Measurements from ENCODE around the gene LIMS2.

LIMS2 gene

GRCh38 chr2:127631997-127632581, 43.2 kb downstream of the LIMS2 start:
- DNase-seq, result no peak

DNA sequence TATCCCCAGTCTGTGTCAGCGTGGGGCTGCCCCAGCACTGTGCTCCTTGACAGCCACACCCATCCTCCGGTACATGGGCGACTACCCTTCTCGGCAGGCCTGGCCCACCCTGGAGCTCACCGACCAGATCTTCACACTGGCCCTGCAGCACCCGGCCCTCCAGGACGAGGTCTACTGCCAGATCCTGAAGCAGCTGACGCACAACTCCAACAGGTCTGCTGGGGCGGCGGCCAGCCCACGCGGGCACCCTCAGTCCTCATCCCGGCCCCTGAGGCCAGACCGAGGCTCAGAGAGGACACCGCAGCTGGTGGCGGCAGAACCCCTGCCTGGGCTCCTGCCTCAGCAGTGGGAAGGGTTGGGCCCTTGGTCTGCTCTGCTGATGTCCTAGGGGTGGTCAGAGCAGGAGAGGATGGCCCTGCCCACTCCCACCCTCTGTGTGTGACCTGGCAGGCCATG, 43.8 kb downstream of the LIMS2 start:
- no peak for DNase-seq

DNA sequence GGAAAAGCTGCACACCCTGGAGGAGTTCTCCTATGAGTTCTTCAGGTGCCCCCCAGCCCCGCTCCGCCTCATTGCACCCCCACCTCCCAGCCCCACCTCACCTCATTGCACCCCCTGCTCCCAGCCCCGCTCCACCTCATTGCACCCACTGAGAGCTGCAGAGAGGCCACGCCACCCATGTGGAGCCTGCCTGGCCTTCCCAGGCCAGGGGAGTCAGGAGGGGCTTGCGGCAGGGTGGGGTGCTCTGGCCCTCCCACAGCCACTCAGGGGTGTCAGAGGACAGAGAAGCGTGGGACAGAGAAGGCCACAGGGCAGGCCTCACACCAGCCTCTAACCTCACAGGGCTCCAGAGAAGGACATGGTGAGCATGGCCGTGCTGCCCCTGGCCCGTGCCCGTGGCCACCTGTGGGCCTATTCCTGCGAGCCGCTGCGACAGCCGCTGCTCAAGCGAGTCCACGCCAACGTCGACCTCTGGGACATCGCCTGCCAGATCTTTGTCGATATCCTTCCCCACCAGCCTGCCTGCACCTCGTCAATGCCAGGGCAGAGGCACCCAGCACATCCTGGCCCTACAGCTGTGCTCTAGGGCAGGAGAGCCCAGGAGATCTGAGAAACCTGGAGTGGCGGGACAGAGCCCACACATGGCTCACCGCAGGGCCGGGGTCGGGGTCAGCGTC, 44.3 kb downstream of the LIMS2 start:
- DNase-seq, result no peak

- no peak for DNase-seq
These were observed 45.0 kb downstream of the LIMS2 start for GRCh38 chr2:127630096-127630863.

- no peak for DNase-seq
These were observed 45.7 kb downstream of the LIMS2 start for GRCh38 chr2:127629637-127630036.

DNA sequence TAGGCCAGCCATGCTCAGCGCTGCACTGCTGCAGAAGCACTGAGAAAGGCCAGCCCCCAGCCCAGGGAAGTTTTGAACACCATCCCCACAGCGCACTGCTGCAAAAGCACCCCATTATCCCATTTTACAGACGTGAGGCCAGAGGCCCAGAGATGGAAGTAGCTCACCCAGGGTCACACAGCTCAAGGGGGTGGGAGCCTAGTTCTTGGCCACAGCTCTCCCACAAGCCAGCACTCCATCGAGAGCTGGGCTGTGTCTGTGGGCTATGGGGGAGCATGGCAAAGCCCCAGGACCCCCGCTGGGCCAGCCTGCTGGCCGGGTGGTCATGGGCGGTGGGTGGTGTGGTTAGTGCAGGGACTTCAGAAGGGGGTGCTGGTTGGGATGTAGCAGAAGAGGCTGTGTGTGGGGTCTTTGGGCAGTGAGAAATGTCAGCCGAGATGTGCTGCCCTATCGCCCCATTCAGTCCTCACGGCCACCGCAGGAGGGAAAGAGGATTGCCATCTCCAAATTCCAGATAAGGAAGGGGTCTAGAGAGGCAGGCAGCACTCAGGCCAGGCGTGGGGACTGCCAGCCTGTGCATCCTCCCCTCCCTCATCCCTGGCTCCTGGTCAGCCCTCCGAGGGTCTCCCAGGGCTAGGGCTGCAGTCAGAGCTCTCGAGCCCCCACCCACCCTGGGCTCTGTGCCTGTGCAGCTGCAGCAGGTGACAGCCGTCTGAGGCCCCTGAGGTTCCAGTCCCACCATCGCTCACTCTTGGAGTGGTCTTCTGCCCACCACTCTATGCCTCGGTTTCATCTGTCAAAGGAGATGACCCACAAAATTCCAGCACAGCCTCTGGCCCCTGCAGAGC, 46.3 kb downstream of the LIMS2 start:
- DNase-seq, result no peak

GRCh38 chr2:127627740-127628571, 47.4 kb downstream of the LIMS2 start:
- no peak for DNase-seq

GRCh38 chr2:127626917-127627739, 48.2 kb downstream of the LIMS2 start:
- no peak for DNase-seq

DNA sequence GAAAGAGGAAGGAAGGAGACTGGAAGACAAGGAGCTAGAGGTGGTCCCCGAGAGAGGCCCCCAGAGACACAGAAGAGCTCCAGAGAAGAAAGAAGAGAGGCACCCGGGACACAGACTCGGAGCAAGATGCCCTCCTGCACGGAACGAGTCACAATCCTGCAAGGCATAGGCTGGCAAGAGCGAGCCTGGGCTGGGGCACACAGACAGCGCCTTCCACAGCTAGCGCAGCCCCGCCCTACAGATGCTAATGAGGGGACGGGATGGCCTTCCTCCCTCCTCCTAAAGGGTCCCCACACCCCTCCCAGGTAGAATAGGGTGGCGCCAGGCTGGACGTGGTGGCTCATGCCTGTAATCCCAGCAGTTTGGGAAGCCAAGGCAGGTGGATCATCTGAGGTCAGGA, 49.2 kb downstream of the LIMS2 start:
- DNase-seq, result no peak

- no peak for DNase-seq
These were observed 49.8 kb downstream of the LIMS2 start for GRCh38 chr2:127625572-127625951.

DNA sequence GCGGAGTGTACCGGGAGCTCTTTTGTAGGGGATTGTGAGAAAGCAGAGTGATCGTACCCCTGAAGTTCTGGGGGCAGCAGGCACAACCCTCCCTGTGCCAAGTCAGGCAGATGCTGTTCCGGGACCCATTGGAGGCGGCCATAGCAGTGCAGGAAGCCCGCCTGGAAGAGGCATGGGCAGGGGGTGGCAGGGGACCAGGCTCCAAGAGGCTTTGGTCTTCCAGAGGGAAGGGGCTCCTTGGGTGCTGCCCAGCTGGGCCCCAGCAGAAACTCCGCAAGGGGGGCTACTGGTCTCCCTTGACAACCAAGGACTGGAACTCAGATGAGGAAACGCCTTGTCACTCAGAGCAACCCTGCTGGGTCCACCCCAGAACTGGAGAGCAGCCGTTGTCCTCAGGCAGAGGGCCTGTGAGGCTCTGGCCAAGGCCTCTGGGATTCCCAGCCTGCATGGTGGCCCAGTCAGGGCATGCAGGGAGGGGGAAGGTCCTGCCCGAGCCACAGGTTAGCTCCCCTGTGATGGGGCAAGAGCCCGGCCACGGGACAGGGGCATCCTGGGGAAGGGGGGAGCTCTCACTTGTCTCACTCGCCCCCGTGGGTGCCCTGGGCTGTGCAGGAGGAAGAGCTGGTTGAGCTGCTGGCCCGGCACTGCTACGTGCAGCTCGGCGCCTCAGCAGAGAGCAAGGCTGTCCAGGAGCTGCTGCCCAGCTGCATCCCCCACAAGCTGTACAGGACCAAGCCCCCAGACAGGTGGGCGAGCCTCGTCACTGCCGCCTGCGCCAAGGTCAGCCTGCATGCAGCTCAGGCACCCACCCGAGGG, 50.4 kb downstream of the LIMS2 start:
- no peak for DNase-seq

DNA sequence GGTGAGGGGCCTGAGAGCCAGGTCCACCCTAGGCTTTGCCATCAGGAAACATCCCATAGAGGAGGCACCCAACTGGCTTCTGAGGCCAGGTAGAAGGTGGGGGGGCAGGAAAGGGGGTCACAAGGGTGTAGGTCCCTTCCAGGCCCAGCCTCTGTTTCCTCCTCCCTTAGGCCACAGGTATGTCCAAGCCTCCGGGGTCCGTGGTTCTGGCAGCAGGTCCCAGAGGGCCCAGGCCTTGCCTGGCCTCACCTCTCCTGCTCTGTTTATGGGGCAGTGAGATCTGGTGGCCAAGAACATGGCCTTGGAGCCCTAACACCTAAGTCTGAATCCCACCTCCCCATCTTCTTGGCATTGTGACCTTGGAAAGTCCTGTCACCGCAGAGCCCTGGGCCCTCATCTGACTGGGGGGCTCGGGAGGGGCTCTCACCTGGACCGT, 51.0 kb downstream of the LIMS2 start:
- no peak for DNase-seq

DNA sequence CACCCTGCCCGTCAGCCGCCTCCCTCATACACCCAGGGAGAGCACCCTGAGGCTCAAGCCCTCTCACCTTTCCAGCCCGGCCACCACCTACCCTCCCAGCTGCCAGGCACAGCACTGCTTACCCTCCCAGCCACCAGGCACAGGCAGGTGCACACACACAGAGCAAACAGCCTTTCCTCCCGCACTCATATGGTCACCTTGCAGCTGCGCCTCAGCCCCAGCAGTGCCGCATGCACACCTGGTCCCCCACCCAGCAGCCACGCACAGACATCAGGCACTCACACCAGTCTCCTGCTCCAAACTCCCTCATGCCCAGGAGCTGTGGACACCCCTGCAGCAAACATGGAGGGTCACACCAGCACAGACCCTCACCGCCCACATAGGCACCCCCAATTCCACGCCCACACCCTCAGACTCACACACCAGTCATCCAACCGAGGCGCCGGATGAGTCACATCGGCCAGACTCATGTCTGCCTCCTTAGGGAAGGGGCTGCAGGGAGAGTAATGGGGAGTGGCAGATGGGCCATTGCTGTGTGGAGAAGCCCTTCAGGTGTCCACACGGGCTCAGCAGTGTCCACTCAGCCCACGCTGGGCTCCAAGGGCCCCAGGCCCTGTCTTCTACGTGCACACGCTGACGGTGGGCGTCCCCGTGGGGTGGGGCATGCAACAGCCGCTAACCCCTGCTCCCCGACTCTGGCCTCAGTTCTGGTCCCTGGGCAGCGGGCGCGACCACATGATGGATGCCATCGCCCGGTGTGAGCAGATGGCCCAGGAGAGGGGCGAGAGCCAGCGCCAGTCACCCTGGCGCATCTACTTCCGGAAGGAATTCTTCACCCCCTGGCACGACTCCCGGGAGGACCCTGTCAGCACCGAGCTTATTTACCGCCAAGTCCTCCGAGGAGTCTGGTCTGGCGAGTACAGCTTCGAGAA, 51.7 kb downstream of the LIMS2 start:
- DNase-seq, result peak; percentile 87

- DNase-seq, result no peak
These were observed 52.6 kb downstream of the LIMS2 start for GRCh38 chr2:127622561-127623387.

DNA sequence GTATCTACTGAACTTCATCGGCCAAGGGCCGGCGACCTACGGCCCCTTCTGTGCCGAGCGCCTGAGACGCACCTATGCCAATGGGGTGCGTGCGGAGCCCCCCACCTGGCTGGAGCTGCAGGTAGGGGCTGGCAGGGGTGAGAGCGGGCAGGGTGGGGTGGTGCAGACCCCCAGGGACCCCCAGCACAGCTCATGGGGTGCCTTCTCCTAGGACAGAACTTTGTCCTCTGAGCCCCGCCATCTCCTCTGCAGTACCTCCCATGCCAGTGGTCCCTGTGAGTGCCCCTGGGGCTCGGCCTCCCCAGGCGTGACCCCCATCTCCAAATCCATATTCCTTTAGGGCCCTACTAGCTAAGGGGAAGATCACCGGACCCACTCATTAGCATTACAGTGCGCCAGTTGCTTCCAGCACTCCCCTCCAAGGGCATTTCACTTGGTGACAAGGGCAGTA, 53.3 kb downstream of the LIMS2 start:
- no peak for DNase-seq

GRCh38 chr2:127620866-127621265, 54.5 kb downstream of the LIMS2 start:
- no peak for DNase-seq

GRCh38 chr2:127619877-127620705, 55.2 kb downstream of the LIMS2 start:
- no peak for DNase-seq
